ENCODE data around the gene IFNAR2.

Gene IFNAR2

DNA sequence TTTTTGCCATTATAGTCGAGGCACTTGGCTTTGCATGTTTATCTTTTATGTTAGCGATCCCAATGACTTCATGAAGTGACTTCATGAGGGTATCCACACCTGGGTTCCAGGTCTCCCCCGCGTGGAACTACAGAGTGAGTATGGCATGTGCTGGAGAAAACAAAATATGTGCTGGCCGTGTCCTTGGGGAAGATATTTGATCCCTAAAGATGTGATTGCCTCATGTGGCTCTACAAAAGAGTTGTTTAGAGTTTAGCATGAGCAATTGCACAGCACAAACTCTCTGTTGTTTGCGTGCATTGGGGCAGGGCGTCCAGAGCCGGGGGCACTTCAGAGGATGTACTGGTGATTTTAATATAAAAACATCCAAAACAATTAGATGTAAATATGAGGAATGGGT lies 41.2 kb downstream of the IFNAR2 start:
- DNase-seq = no peak

GRCh38 chr21:33273044-33273443 lies 43.3 kb downstream of the IFNAR2 start:
- no peak for DNase-seq

DNA sequence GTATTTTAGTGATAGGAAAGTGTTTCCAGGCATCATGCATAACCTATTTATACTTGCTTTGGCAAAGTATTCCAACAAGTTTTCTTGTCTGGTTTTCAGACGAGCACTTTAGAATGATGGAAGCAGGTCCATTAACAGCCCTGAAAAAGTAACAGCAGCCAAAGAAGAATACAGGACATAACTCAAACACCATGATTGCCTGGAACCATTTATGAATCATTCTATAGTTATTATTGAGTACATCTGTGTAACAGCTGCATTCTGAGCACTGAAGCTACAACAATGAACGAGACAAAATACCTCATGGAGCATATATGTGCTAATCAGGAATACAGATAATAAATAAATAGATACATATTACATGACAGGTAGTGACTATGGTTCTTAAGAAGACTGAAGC lies 49.0 kb downstream of the IFNAR2 start:
- no peak for DNase-seq

GRCh38 chr21:33279330-33279820 lies 49.6 kb downstream of the IFNAR2 start:
- DNase-seq = no peak

Measured in NCI-H446 (cell line).